Measurements from ENCODE around the gene EMX1. TPM values are rescaled to one million over a fixed set of nuclear protein-coding genes. Genes with fewer than 3 reads are reported as not detected.

The EMX1 gene
- total RNA-seq, 4 donors from 2014 or later: 0.21 TPM; not detected in 3

DNA sequence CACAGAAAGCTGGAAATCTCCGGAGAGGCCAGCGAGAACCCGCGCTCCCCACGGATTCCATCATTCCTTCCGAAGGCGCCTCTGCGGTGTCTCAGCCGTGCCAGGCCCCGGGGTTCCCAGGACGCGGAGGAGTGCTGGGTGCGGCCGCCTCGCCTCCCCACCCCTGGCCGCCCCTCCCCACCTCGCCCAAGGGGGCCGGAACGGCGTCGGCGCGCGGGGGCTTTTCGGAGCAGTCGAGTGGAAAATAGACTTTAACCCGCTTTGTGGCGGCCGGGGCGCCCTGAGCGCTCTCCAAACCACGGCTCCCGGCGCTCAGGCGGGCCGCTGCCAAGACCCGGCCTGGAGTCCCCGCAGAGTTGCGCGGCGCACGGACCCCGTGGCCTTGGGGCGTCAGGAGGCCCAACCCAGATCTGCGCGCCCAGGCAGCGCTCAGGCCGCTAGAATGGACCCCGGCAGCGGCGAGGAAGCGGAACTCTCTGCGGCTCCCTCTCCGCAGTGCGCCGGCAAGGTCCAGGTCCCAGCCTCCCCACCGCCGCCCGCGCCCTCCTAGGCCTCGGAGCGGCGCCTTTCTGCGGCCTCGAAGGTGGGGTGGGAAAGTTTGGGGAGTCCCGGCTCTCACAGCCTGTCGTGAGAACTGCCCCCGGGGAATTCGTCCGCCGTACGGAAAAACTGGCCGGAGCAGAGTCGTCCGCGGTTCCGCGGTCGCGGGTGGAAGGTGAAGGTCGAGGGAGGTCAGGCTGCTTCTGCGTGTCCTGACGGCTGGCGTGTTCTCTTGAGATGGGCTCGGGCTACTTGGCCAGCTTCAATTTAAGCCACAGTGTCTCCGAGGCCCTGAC lies 1.2 kb upstream of the EMX1 start:
- Histone ChIP-seq H3K36me3 (no peaks in the 10 kb centered on the region), H3K27ac (no peak overlapping the region), H3K9me3 (no peaks in the 10 kb centered on the region), H3K27me3 (peaks cover 38 to 70% of the 10 kb centered on the region in 2 donors), H3K4me3 (peak overlapping the region; percentile 8 to 34), H3K4me1 (peaks cover 0 to 32% of the 10 kb centered on the region in 2 donors)
- intact Hi-C loops (cut with DNase I; ENCODE audit: low total_unique reads): no loop called here
- no peak for DNase-seq
- no peak for TF ChIP-seq POLR2A (IDR thresholded peaks at IDR 0.05)
- TF ChIP-seq, protein P1, sequence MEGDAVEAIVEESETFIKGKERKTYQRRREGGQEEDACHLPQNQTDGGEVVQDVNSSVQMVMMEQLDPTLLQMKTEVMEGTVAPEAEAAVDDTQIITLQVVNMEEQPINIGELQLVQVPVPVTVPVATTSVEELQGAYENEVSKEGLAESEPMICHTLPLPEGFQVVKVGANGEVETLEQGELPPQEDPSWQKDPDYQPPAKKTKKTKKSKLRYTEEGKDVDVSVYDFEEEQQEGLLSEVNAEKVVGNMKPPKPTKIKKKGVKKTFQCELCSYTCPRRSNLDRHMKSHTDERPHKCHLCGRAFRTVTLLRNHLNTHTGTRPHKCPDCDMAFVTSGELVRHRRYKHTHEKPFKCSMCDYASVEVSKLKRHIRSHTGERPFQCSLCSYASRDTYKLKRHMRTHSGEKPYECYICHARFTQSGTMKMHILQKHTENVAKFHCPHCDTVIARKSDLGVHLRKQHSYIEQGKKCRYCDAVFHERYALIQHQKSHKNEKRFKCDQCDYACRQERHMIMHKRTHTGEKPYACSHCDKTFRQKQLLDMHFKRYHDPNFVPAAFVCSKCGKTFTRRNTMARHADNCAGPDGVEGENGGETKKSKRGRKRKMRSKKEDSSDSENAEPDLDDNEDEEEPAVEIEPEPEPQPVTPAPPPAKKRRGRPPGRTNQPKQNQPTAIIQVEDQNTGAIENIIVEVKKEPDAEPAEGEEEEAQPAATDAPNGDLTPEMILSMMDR (IDR thresholded peaks at IDR 0.05): no peak

DNA sequence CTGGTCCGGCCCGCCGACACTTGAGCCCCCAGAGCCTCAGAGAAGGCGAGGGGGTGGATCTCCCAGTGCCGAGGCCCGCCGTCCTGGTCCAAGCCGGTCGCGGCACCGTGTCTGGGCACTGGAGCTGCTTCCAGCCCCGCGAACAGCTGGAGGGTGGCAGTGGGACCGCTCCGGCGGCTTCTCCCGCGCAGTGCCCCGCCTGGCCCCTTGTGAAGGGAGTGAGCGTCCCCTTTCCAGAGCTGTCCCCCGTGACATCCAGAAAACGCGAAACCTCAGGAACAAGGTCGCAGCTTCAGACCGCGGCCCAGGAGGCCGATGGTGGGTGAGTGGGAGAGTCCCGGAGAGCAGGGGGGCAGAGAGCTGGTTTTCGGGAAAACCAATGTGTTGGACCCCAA lies 579 bp upstream of the EMX1 start:
- H3K9me3 ChIP-seq: no peaks in the 10 kb centered on the region
- H3K27me3 ChIP-seq: peaks cover 37 to 73% of the 10 kb centered on the region in 2 donors
- TF ChIP-seq, protein P1 (IDR thresholded peaks at IDR 0.05): no peak
- no peak for TF ChIP-seq POLR2A (IDR thresholded peaks at IDR 0.05)
- H3K4me3 ChIP-seq: peak overlapping the region in 1 of 2 donors; percentile 34
- H3K4me1 ChIP-seq: peaks cover 0 to 32% of the 10 kb centered on the region in 2 donors
- no peak overlapping the region for H3K27ac ChIP-seq
- intact Hi-C loops (cut with DNase I; ENCODE audit: low total_unique reads): no loop called here
- no peak for DNase-seq
- H3K36me3 ChIP-seq: no peaks in the 10 kb centered on the region

DNA sequence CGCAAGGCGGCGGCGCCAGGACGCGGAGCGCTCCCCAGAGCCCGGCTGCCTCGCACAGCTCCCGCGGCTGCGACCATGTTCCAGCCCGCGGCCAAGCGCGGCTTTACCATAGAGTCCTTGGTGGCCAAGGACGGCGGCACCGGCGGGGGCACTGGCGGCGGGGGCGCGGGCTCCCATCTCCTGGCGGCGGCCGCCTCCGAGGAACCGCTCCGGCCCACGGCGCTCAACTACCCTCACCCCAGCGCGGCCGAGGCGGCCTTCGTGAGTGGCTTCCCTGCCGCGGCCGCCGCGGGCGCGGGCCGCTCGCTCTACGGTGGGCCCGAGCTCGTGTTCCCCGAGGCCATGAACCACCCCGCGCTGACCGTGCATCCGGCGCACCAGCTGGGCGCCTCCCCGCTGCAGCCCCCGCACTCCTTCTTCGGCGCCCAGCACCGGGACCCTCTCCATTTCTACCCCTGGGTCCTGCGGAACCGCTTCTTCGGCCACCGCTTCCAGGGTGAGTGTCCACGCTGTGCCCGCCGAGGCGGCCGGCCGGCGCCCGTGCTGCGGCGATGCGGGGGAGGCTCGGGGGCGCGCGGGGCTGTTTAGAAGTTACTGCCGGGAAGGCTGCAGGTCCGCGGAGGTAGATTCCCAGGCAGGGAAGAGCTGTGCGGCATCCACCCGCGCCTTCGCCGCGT lies 696 bp downstream of the EMX1 start:
- TF ChIP-seq POLR2A (IDR thresholded peaks at IDR 0.05): no peak
- TF ChIP-seq, protein P1 (IDR thresholded peaks at IDR 0.05): no peak
- peak overlapping the region in 1 of 2 donors; percentile 34 for H3K4me3 ChIP-seq
- intact Hi-C loops (cut with DNase I; ENCODE audit: low total_unique reads): no loop called here
- H3K27me3 ChIP-seq: peaks cover 37 to 82% of the 10 kb centered on the region in 2 donors
- no peak overlapping the region for H3K27ac ChIP-seq
- H3K36me3 ChIP-seq: no peaks in the 10 kb centered on the region
- H3K4me1 ChIP-seq: peaks cover 0 to 32% of the 10 kb centered on the region in 2 donors
- no peaks in the 10 kb centered on the region for H3K9me3 ChIP-seq
- no peak for DNase-seq

DNA sequence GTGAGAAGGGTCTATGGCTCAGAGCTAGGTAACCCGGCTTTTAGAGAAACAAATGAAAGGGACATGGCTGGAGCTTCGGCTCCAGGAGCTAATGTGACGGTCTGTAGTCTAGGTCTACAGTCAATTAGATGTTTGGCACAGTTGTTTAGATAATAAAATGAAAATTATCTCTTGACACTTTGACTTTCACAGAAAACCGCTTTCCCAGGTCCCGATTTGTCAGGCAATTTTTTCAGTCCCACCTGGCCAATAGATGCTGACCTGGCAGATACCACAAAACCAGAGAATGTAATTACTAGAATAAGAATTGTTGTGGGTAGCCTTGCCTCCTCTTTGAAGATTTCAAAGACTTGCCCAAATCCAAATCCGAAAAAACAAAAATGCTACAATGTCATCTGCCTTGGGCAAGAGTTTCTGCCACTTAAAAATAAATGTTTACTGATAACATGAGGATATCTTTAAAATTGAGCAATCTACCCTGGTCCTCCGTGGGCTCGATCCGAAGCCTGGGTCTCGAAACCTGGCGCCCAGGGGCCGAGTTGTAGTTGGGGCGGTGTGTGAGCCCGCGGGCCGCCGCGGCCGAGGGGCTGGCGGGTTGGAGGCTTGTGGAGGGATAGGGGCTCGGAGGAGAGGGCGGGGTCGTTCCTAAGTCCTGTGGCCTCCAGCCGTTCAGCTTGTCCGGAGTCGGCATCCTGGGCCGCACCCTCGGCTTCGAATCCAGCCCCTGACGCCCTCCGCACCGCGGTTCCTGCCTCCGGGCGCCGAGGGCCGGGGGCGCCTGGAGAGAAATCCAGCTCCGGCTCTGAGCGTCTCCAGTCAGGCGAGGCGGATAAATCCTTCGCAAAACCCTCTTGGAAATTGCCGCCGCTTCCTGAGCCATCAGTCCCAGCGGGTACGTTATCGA lies 2.3 kb downstream of the EMX1 start:
- intact Hi-C loops (cut with DNase I; ENCODE audit: low total_unique reads): no loop called here
- DNase-seq: no peak
- H3K4me3 ChIP-seq: no peak overlapping the region
- no peaks in the 10 kb centered on the region for H3K9me3 ChIP-seq
- no peaks in the 10 kb centered on the region for H3K36me3 ChIP-seq
- H3K27me3 ChIP-seq: peaks cover 46 to 85% of the 10 kb centered on the region in 2 donors
- H3K4me1 ChIP-seq: peaks cover 0 to 41% of the 10 kb centered on the region in 2 donors
- TF ChIP-seq POLR2A (IDR thresholded peaks at IDR 0.05): no peak
- TF ChIP-seq, protein P1 (IDR thresholded peaks at IDR 0.05): no peak
- no peak overlapping the region for H3K27ac ChIP-seq
